Skeletal muscle satellite cell (primary cell): ENCODE measurements around the gene PSMG2.

Experiments
- H3K27me3 ChIP-seq: 2 replicates; pipeline ENCODE4 v1.7.0; 2013; ENCODE audit warnings: low read length; ENCODE audit not compliant: control insufficient read depth, insufficient read depth
- H3K36me3 ChIP-seq: 2 replicates; pipeline ENCODE4 v1.7.0; 2013; ENCODE audit warnings: mild to moderate bottlenecking, control low read depth, low read length; ENCODE audit not compliant: insufficient read depth
- H3K4me1 ChIP-seq: 2 replicates; pipeline ENCODE4 v1.7.0; 2013; ENCODE audit warnings: low read length; ENCODE audit not compliant: control insufficient read depth, insufficient read depth
- H3K4me2 ChIP-seq: 2 replicates; pipeline ENCODE4 v1.7.0; 2013; ENCODE audit warnings: mild to moderate bottlenecking, low read length
- H3K4me3 ChIP-seq: 2 replicates; pipeline ENCODE4 v1.7.0; 2013; ENCODE audit warnings: low read length
- H3K9ac ChIP-seq: 2 replicates; pipeline ENCODE4 v1.7.0; 2013; ENCODE audit warnings: mild to moderate bottlenecking, low read depth, low read length, moderate library complexity
- H3K9me3 ChIP-seq: replicated peaks from 2 replicates; pipeline ENCODE4 v1.7.0; 2013; ENCODE audit warnings: mild to moderate bottlenecking, control low read depth, low read length

PSMG2 gene

GRCh38 chr18:12689256-12689850, 13.5 kb upstream of the PSMG2 start:
- no peak overlapping the region for H3K9ac ChIP-seq
- no peak overlapping the region for H3K4me3 ChIP-seq
- H3K36me3 ChIP-seq = no peaks in the 10 kb centered on the region

GRCh38 chr18:12692206-12692605, 10.6 kb upstream of the PSMG2 start:
- no peaks in the 10 kb centered on the region for H3K9me3 ChIP-seq
- H3K4me2 ChIP-seq = no peak overlapping the region
- no peaks in the 10 kb centered on the region for H3K4me1 ChIP-seq
- no peak overlapping the region for H3K9ac ChIP-seq
- H3K36me3 ChIP-seq = no peaks in the 10 kb centered on the region
- no peak overlapping the region for H3K4me3 ChIP-seq
- no peaks in the 10 kb centered on the region for H3K27me3 ChIP-seq

More at GRCh38 chr18:12689256-12689850, 13.5 kb upstream of the PSMG2 start:
- Histone ChIP-seq H3K9me3 (no peaks in the 10 kb centered on the region), H3K4me1 (no peaks in the 10 kb centered on the region), H3K4me2 (no peak overlapping the region), H3K27me3 (no peaks in the 10 kb centered on the region)

GRCh38 chr18:12694032-12694431, 8.8 kb upstream of the PSMG2 start:
- H3K4me1 ChIP-seq = no peaks in the 10 kb centered on the region
- no peaks in the 10 kb centered on the region for H3K27me3 ChIP-seq
- H3K4me2 ChIP-seq = no peak overlapping the region
- H3K9me3 ChIP-seq = no peaks in the 10 kb centered on the region
- H3K4me3 ChIP-seq = no peak overlapping the region
- no peak overlapping the region for H3K9ac ChIP-seq
- no peaks in the 10 kb centered on the region for H3K36me3 ChIP-seq

GRCh38 chr18:12699747-12700146, 3.1 kb upstream of the PSMG2 start:
- peaks cover 16% of the 10 kb centered on the region for H3K4me1 ChIP-seq
- no peak overlapping the region for H3K9ac ChIP-seq
- no peak overlapping the region for H3K4me2 ChIP-seq

GRCh38 chr18:12701161-12701560, 1.7 kb upstream of the PSMG2 start:
- Histone ChIP-seq H3K9ac (no peak overlapping the region), H3K27me3 (no peaks in the 10 kb centered on the region), H3K4me2 (peak overlapping the region; percentile 83), H3K4me1 (peaks cover 17% of the 10 kb centered on the region), H3K4me3 (peak overlapping the region; percentile 97), H3K36me3 (no peaks in the 10 kb centered on the region), H3K9me3 (no peaks in the 10 kb centered on the region)

More at GRCh38 chr18:12699747-12700146, 3.1 kb upstream of the PSMG2 start:
- Histone ChIP-seq H3K27me3 (no peaks in the 10 kb centered on the region), H3K9me3 (no peaks in the 10 kb centered on the region), H3K4me3 (no peak overlapping the region), H3K36me3 (no peaks in the 10 kb centered on the region)

GRCh38 chr18:12703096-12703567, 290 bp downstream of the PSMG2 start:
- Histone ChIP-seq H3K4me3 (peak overlapping the region; percentile 97), H3K4me2 (peak overlapping the region; percentile 83), H3K4me1 (peaks cover 17% of the 10 kb centered on the region), H3K27me3 (no peaks in the 10 kb centered on the region), H3K36me3 (peaks cover 15% of the 10 kb centered on the region), H3K9me3 (no peaks in the 10 kb centered on the region), H3K9ac (peak overlapping the region; percentile 98)

- Histone ChIP-seq H3K4me1 (peaks cover 17% of the 10 kb centered on the region), H3K9me3 (no peaks in the 10 kb centered on the region), H3K9ac (peak overlapping the region; percentile 98), H3K27me3 (no peaks in the 10 kb centered on the region), H3K4me3 (peak overlapping the region; percentile 97), H3K4me2 (peak overlapping the region; percentile 83), H3K36me3 (peaks cover 20% of the 10 kb centered on the region)
These were observed 822 bp downstream of the PSMG2 start for GRCh38 chr18:12703664-12704063.

GRCh38 chr18:12711446-12711845, 8.6 kb downstream of the PSMG2 start:
- H3K36me3 ChIP-seq = peaks cover 62% of the 10 kb centered on the region
- H3K9ac ChIP-seq = no peak overlapping the region
- no peaks in the 10 kb centered on the region for H3K27me3 ChIP-seq
- no peak overlapping the region for H3K4me2 ChIP-seq
- H3K4me3 ChIP-seq = no peak overlapping the region
- H3K4me1 ChIP-seq = no peaks in the 10 kb centered on the region
- H3K9me3 ChIP-seq = no peaks in the 10 kb centered on the region

- no peaks in the 10 kb centered on the region for H3K9me3 ChIP-seq
- peaks cover 59% of the 10 kb centered on the region for H3K36me3 ChIP-seq
- no peak overlapping the region for H3K4me2 ChIP-seq
- no peaks in the 10 kb centered on the region for H3K27me3 ChIP-seq
- no peak overlapping the region for H3K9ac ChIP-seq
- no peaks in the 10 kb centered on the region for H3K4me1 ChIP-seq
- no peak overlapping the region for H3K4me3 ChIP-seq
These were observed 18.8 kb downstream of the PSMG2 start for GRCh38 chr18:12721495-12722275.

- no peaks in the 10 kb centered on the region for H3K27me3 ChIP-seq
- no peak overlapping the region for H3K9ac ChIP-seq
- no peak overlapping the region for H3K4me3 ChIP-seq
- peaks cover 56% of the 10 kb centered on the region for H3K36me3 ChIP-seq
- no peak overlapping the region for H3K4me2 ChIP-seq
- H3K9me3 ChIP-seq = no peaks in the 10 kb centered on the region
- no peaks in the 10 kb centered on the region for H3K4me1 ChIP-seq
These were observed 19.9 kb downstream of the PSMG2 start for GRCh38 chr18:12722731-12723130.

GRCh38 chr18:12726331-12726730, 23.5 kb downstream of the PSMG2 start:
- Histone ChIP-seq H3K4me3 (no peak overlapping the region), H3K9ac (no peak overlapping the region), H3K9me3 (peaks cover 5% of the 10 kb centered on the region), H3K4me2 (no peak overlapping the region), H3K27me3 (no peaks in the 10 kb centered on the region), H3K36me3 (peaks cover 41% of the 10 kb centered on the region), H3K4me1 (no peaks in the 10 kb centered on the region)
